GM12878 (cell line): ENCODE results near the gene NR1I2. TPM values are rescaled to one million over a fixed set of nuclear protein-coding genes. Genes with fewer than 3 reads are reported as not detected.

ENCODE experiments used
- ATAC-seq: fragments of 200-7000 bp; cut with Tn5 transposase; 3 replicates; pipeline ENCODE4 v1.9.1; 2020; ENCODE audit warnings: mild to moderate bottlenecking, moderate library complexity
- BruUV-seq: library from RNA; stranded (reverse); fragments of 400-500 nt; replicated peaks from 2 replicates; lab custom pipeline; 2021; lab: Mats Ljungman, UMichigan
- CTCF ChIA-PET: fragments of 300-600 bp; sonication (Branson Sonifier 250); formaldehyde crosslinking; extraction: SDS; loops from one replicate; lab custom pipeline; 2021; ENCODE audit warnings: inconsistent platforms; lab: Yijun Ruan, JAX
- POLR2A ChIA-PET: fragments of 350-600 bp; formaldehyde crosslinking; extraction: SDS; loops from one replicate; lab custom pipeline; 2021; ENCODE audit warnings: inconsistent platforms; lab: Charles Lee
- RAD21 ChIA-PET: fragments of 300-600 bp; sonication (Branson Sonifier 250); formaldehyde crosslinking; loops from one replicate; lab custom pipeline; 2023; ENCODE audit warnings: antibody characterized with exemption; ENCODE audit not compliant: unreplicated experiment; lab: Charles Lee
- SMC1A ChIA-PET: fragments of 300-600 bp; sonication (Branson Sonifier 250); formaldehyde crosslinking; loops from one replicate; lab custom pipeline; 2023; ENCODE audit not compliant: unreplicated experiment, uncharacterized antibody; lab: Charles Lee
- DNase-seq: peaks from one replicate; pipeline ENCODE4 v3.0.0-alpha.2; 2011; ENCODE audit warnings: low read depth, low spot score
- FAIRE-seq: peaks from 3 replicates; lab custom pipeline; 2011; peaks lifted over from hg19 to GRCh38; lab: Jason Lieb, UNC
- H2AFZ ChIP-seq: 2 replicates; pipeline ENCODE4 v1.6.0; 2011; ENCODE audit warnings: low read depth, low read length, control low read depth; ENCODE audit not compliant: control insufficient read depth
- H3K27ac ChIP-seq: 2 replicates; pipeline ENCODE4 v1.5.1; 2011; ENCODE audit warnings: control low read depth; ENCODE audit not compliant: control insufficient read depth, insufficient read depth
- H3K27me3 ChIP-seq, 2 experiments: replicated peaks in 1 of 2; 2 replicates each; pipeline versions ENCODE4 v1.6.0 to v1.6.1; 2011; ENCODE audit warnings: low read length in 1 of 2; ENCODE audit not compliant: control insufficient read depth in 2 of 2, insufficient read depth in 2 of 2
- H3K36me3 ChIP-seq, 2 experiments: 2 replicates each; pipeline ENCODE4 v1.5.1; 2011; ENCODE audit warnings: low read length in 1 of 2; ENCODE audit not compliant: control insufficient read depth in 2 of 2, insufficient read depth in 2 of 2
- H3K4me1 ChIP-seq: 2 replicates; pipeline ENCODE4 v1.6.1; 2011; ENCODE audit warnings: mild to moderate bottlenecking, low read length, moderate library complexity, mixed read lengths; ENCODE audit not compliant: control insufficient read depth, insufficient read depth
- H3K4me2 ChIP-seq: 2 replicates; pipeline ENCODE4 v1.6.0; 2011; ENCODE audit warnings: control low read depth; ENCODE audit not compliant: control insufficient read depth, insufficient read depth
- H3K4me3 ChIP-seq: fragments of 200-600 bp; sonication (generic); 2 replicates; pipeline ENCODE4 v1.5.1; 2016
- H3K79me2 ChIP-seq: 2 replicates; pipeline ENCODE4 v1.6.0; 2011; ENCODE audit warnings: low read length; ENCODE audit not compliant: control insufficient read depth, insufficient read depth
- H3K9ac ChIP-seq: 2 replicates; pipeline ENCODE4 v1.8.0; 2011; ENCODE audit warnings: low read length, control low read depth, mixed read lengths; ENCODE audit not compliant: control insufficient read depth, insufficient read depth
- H3K9me3 ChIP-seq: replicated peaks from 3 replicates; pipeline ENCODE4 v1.5.1; 2011; ENCODE audit warnings: mild to moderate bottlenecking, low read length; ENCODE audit not compliant: control insufficient read depth, insufficient read depth
- H4K20me1 ChIP-seq: 2 replicates; pipeline ENCODE4 v1.6.0; 2011; ENCODE audit not compliant: control insufficient read depth, insufficient read depth
- ESRRA ChIP-seq: IDR thresholded peaks from 2 replicates; pipeline ENCODE4 v1.6.1; 2012; ENCODE audit warnings: mild to moderate bottlenecking, low read length, improper control_type of control experiment
- ETV6 ChIP-seq, 2 experiments: fragments of 450-650 bp in 1 of 2; IDR thresholded peaks in 1 of 2; conservative IDR thresholded peaks in 1 of 2; 2 replicates each; pipeline ENCODE4 v1.6.1; 2014; ENCODE audit warnings: antibody characterized with exemption in 1 of 2, borderline replicate concordance in 1 of 2, low read depth in 1 of 2, mild to moderate bottlenecking in 1 of 2, moderate library complexity in 1 of 2
- IRF4 ChIP-seq: IDR thresholded peaks from 2 replicates; pipeline ENCODE4 v1.6.1; 2011; ENCODE audit warnings: low read depth, low read length
- MTA3 ChIP-seq: IDR thresholded peaks from 2 replicates; pipeline ENCODE4 v1.6.1; 2012; ENCODE audit warnings: low read length, inconsistent platforms, borderline replicate concordance
- MYB ChIP-seq: fragments of 150-350 bp; IDR thresholded peaks from 2 replicates; pipeline ENCODE4 v1.6.1; 2014; ENCODE audit warnings: mild to moderate bottlenecking, low read depth, low read length, borderline replicate concordance
- POU2F2 ChIP-seq: IDR thresholded peaks from 3 replicates; pipeline ENCODE4 v1.6.1; 2011; ENCODE audit warnings: low read depth, mild to moderate bottlenecking, low read length, borderline replicate concordance
- SUZ12 ChIP-seq: fragments of 200-600 bp; sonication (generic); IDR thresholded peaks from one replicate; pipeline ENCODE4 v1.6.1; 2018; ENCODE audit warnings: antibody characterized with exemption, mild to moderate bottlenecking; ENCODE audit not compliant: unreplicated experiment
- TARDBP ChIP-seq: IDR thresholded peaks from 2 replicates; pipeline ENCODE4 v1.6.1; 2016; ENCODE audit warnings: borderline replicate concordance
- ZSCAN29 ChIP-seq: fragments of 450-650 bp; IDR thresholded peaks from 2 replicates; pipeline ENCODE4 v1.6.1; 2017; ENCODE audit warnings: mild to moderate bottlenecking, moderate library complexity
- WGBS: methylation state at CpG from one replicate; pipeline ENCODE4 v1.1.6; 2016; ENCODE audit warnings: low lambda C conversion rate; ENCODE audit not compliant: insufficient replicate concordance, insufficient coverage; ENCODE audit errors: missing lambda C conversion rate; 5-methylcytosine and 5-hydroxymethylcytosine counted together
- in situ Hi-C: fragments of 300-500 bp; cut with MboI; formaldehyde crosslinking; loops from 9 replicates; pipeline ENCODE4 v1.14.3; 2018; ENCODE audit warnings: mixed read lengths
- intact Hi-C: fragments of 100-400 bp; cut with micrococcal nuclease; formaldehyde crosslinking; loops from one replicate; pipeline ENCODE4 v1.14.2; 2022; ENCODE audit not compliant: unreplicated experiment
- polyA plus RNA-seq, 11 experiments: library from polyadenylated mRNA; depleted of rRNA in 4 of 11; unstranded in 6 of 11; stranded (reverse) in 5 of 11; fragments of >200 nt; fragmentation: Nextera tagmentation in 4 of 11; fragmentation: Illumina TruSeq in 1 of 11; extraction: Ambion mirVana in 4 of 11; extraction: Trizol in 1 of 11; gene quantifications; 1 replicate in 1 of 11; 2 replicates in 10 of 11; pipeline versions ENCODE4 v1.2.1 to v1.2.3, GENCODE V29; 2011 to 2016; ENCODE audit warnings: inconsistent platforms in 2 of 11, missing spikeins in 2 of 11, low read depth in 1 of 11
- total RNA-seq, 4 experiments: library from RNA; depleted of rRNA in 3 of 4; stranded (reverse); fragments of >200 nt in 3 of 4; fragmentation: Illumina TruSeq in 1 of 4; extraction: Trizol in 1 of 4; gene quantifications; 2 replicates each; pipeline versions ENCODE4 v1.2.1 to v1.2.3, GENCODE V29; 2013 to 2021
- TF ChIP-seq, protein P1 (sequence below): IDR thresholded peaks from 2 replicates; pipeline ENCODE4 v1.6.1; 2012; ENCODE audit warnings: improper control_type of control experiment, low read depth, low read length; ENCODE audit not compliant: insufficient replicate concordance
- TF ChIP-seq, protein P2 (sequence below): IDR thresholded peaks from 2 replicates; pipeline ENCODE4 v1.6.1; 2011; ENCODE audit warnings: borderline replicate concordance, low read depth, mild to moderate bottlenecking, moderate library complexity, mixed read lengths, low read length; ENCODE audit not compliant: insufficient read depth; ENCODE audit errors: extremely low read length
- TF ChIP-seq, protein P3 (sequence below): fragments of 450-650 bp; IDR thresholded peaks from 2 replicates; pipeline ENCODE4 v1.6.1; 2017; ENCODE audit warnings: mild to moderate bottlenecking, moderate library complexity

Gene NR1I2
- total and polyA plus RNA-seq, 10 of the 15 experiments (the other 5 are each of a cell fraction or from before 2014, with no cell fraction given), result 0.03 to 1.0 (median 0.39) TPM

DNA sequence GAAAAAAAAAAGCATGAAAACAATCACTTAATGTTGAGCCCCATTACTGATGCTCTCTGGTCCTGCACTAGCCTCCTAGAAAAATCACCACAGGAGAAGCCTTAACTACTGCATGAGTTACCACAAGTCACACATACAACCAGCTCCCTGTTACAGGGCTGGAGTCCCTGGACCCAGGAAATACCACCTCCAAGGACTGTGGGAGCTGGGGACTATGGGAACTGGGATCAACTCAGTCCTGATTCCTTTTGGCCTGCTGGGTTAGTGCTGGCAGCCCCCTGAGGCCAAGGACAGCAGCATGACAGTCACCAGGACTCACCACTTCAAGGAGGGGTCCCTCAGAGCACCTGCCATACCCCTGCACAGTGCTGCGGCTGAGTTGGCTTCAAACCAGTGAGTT is 559 bp downstream of the NR1I2 start (continued):
- TF ChIP-seq, protein P1, sequence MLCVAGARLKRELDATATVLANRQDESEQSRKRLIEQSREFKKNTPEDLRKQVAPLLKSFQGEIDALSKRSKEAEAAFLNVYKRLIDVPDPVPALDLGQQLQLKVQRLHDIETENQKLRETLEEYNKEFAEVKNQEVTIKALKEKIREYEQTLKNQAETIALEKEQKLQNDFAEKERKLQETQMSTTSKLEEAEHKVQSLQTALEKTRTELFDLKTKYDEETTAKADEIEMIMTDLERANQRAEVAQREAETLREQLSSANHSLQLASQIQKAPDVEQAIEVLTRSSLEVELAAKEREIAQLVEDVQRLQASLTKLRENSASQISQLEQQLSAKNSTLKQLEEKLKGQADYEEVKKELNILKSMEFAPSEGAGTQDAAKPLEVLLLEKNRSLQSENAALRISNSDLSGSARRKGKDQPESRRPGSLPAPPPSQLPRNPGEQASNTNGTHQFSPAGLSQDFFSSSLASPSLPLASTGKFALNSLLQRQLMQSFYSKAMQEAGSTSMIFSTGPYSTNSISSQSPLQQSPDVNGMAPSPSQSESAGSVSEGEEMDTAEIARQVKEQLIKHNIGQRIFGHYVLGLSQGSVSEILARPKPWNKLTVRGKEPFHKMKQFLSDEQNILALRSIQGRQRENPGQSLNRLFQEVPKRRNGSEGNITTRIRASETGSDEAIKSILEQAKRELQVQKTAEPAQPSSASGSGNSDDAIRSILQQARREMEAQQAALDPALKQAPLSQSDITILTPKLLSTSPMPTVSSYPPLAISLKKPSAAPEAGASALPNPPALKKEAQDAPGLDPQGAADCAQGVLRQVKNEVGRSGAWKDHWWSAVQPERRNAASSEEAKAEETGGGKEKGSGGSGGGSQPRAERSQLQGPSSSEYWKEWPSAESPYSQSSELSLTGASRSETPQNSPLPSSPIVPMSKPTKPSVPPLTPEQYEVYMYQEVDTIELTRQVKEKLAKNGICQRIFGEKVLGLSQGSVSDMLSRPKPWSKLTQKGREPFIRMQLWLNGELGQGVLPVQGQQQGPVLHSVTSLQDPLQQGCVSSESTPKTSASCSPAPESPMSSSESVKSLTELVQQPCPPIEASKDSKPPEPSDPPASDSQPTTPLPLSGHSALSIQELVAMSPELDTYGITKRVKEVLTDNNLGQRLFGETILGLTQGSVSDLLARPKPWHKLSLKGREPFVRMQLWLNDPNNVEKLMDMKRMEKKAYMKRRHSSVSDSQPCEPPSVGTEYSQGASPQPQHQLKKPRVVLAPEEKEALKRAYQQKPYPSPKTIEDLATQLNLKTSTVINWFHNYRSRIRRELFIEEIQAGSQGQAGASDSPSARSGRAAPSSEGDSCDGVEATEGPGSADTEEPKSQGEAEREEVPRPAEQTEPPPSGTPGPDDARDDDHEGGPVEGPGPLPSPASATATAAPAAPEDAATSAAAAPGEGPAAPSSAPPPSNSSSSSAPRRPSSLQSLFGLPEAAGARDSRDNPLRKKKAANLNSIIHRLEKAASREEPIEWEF, result no peak
- TF ChIP-seq IRF4, result no peak
- TF ChIP-seq, protein P2, sequence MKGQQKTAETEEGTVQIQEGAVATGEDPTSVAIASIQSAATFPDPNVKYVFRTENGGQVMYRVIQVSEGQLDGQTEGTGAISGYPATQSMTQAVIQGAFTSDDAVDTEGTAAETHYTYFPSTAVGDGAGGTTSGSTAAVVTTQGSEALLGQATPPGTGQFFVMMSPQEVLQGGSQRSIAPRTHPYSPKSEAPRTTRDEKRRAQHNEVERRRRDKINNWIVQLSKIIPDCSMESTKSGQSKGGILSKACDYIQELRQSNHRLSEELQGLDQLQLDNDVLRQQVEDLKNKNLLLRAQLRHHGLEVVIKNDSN, result no peak
- no peak for TF ChIP-seq MYB
- TF ChIP-seq ETV6 (conservative IDR thresholded peaks at IDR 0.05 in 1 of 2, IDR thresholded peaks at IDR 0.05 in 1 of 2; ENCODE audit: borderline replicate concordance in 1 of 2, low read depth in 1 of 2), result no peak

DNA sequence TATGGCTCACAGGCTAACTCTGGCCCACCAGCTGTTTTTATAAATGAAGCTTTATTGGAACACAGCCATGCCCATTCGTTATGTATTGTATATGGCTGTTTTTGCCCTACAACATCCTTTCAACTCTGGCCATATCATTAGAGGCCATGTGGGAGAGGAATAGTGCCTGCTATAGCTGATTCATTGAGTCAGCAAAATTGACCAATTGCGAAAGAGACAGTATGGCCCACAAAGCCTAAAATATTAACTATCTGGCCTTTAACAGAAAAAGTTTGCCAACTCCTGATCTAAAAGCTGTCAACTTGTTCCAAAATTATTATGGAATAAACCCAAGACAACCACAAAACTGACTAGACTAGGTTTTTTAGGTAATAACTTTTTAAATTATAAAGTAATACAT is 1.4 kb downstream of the NR1I2 start:
- Histone ChIP-seq H3K36me3 (no peaks in the 10 kb centered on the region), H4K20me1 (no peaks in the 10 kb centered on the region), H3K4me3 (no peak overlapping the region), H3K27me3 (no peaks in the 10 kb centered on the region), H3K9ac (no peak overlapping the region), H3K79me2 (no peaks in the 10 kb centered on the region), H3K4me2 (no peak overlapping the region), H3K4me1 (peaks cover 15% of the 10 kb centered on the region; the same call in 1 of the 2 replicates), H2AFZ (no peak overlapping the region), H3K27ac (no peak overlapping the region), H3K9me3 (no peaks in the 10 kb centered on the region)
- RAD21 ChIA-PET, result no interaction called here
- in situ Hi-C loops, result no loop called here
- POLR2A ChIA-PET, result no interaction called here
- WGBS, result 73% methylated on average over 2 of the region's 2 CpGs
- SMC1A ChIA-PET, result interaction anchor here (1.1 to 1.4 kb wide), 2 partner anchors 21 to 26 kb away, joined by 3 to 4 read pairs; no protein-coding TSS in a partner anchor
- no peak for DNase-seq
- ATAC-seq, result no peak
- FAIRE-seq, result no peak
- BruUV-seq, result no TSS peak
- intact Hi-C loops, result no loop called here
- CTCF ChIA-PET, result no interaction called here
- TF ChIP-seq, protein P3, sequence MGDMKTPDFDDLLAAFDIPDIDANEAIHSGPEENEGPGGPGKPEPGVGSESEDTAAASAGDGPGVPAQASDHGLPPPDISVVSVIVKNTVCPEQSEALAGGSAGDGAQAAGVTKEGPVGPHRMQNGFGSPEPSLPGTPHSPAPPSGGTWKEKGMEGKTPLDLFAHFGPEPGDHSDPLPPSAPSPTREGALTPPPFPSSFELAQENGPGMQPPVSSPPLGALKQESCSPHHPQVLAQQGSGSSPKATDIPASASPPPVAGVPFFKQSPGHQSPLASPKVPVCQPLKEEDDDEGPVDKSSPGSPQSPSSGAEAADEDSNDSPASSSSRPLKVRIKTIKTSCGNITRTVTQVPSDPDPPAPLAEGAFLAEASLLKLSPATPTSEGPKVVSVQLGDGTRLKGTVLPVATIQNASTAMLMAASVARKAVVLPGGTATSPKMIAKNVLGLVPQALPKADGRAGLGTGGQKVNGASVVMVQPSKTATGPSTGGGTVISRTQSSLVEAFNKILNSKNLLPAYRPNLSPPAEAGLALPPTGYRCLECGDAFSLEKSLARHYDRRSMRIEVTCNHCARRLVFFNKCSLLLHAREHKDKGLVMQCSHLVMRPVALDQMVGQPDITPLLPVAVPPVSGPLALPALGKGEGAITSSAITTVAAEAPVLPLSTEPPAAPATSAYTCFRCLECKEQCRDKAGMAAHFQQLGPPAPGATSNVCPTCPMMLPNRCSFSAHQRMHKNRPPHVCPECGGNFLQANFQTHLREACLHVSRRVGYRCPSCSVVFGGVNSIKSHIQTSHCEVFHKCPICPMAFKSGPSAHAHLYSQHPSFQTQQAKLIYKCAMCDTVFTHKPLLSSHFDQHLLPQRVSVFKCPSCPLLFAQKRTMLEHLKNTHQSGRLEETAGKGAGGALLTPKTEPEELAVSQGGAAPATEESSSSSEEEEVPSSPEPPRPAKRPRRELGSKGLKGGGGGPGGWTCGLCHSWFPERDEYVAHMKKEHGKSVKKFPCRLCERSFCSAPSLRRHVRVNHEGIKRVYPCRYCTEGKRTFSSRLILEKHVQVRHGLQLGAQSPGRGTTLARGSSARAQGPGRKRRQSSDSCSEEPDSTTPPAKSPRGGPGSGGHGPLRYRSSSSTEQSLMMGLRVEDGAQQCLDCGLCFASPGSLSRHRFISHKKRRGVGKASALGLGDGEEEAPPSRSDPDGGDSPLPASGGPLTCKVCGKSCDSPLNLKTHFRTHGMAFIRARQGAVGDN, result no peak
- no peak for TF ChIP-seq MTA3
- TF ChIP-seq SUZ12, result no peak
- TF ChIP-seq POU2F2, result no peak
- no peak for TF ChIP-seq ZSCAN29
- no peak for TF ChIP-seq TARDBP
- TF ChIP-seq ESRRA, result no peak
